Chondrocyte (in vitro differentiated cells): ENCODE data around the gene CD99. TPM values are rescaled to one million over a fixed set of nuclear protein-coding genes. Genes with fewer than 3 reads are reported as not detected.
A peak's percentile ranks its signal among the peaks of the same experiment; 100 is the strongest.

Source experiments
- DNase-seq: peaks from one replicate; pipeline ENCODE4 v3.0.0; 2021; ENCODE audit warnings: mixed read lengths, low spot score
- H3K27ac Mint-ChIP-seq: one replicate; pipeline ENCODE4 v1.8.0; 2021; ENCODE audit warnings: mild to moderate bottlenecking, moderate library complexity, mixed read lengths; ENCODE audit not compliant: unreplicated experiment
- H3K27me3 Mint-ChIP-seq: 2 replicates; pipeline ENCODE4 v1.8.0; 2021; ENCODE audit warnings: low read depth, mixed read lengths
- H3K36me3 Mint-ChIP-seq: 2 replicates; pipeline ENCODE4 v1.8.0; 2021; ENCODE audit warnings: low read depth, mixed read lengths
- H3K4me1 Mint-ChIP-seq: 2 replicates; pipeline ENCODE4 v1.8.0; 2021; ENCODE audit warnings: low read depth, mild to moderate bottlenecking, mixed read lengths
- H3K4me3 Mint-ChIP-seq: one replicate; pipeline ENCODE4 v1.8.0; 2021; ENCODE audit warnings: mild to moderate bottlenecking, moderate library complexity, mixed read lengths; ENCODE audit not compliant: unreplicated experiment
- H3K9me3 Mint-ChIP-seq: 2 replicates; pipeline ENCODE4 v1.8.0; 2021; ENCODE audit warnings: low read depth, mixed read lengths
- long read RNA-seq: library from polyadenylated mRNA; stranded (forward); transcript quantifications from one replicate; pipeline ENCODE4 v2.0.0, GENCODE V29; 2021
- total RNA-seq: library from RNA; stranded (reverse); gene quantifications from 3 replicates; pipeline ENCODE4 v1.2.1, GENCODE V29; 2021
- TF ChIP-seq, protein P1 (sequence below): fragments of 200-600 bp; sonication (generic); IDR thresholded peaks from 2 replicates; pipeline ENCODE4 v1.5.0; 2021; ENCODE audit warnings: antibody characterized with exemption, mild to moderate bottlenecking, moderate library complexity

Gene CD99, protein sequence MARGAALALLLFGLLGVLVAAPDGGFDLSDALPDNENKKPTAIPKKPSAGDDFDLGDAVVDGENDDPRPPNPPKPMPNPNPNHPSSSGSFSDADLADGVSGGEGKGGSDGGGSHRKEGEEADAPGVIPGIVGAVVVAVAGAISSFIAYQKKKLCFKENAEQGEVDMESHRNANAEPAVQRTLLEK
- 381 to 570 TPM (median 560 TPM) in 3 replicates for total RNA-seq
- long read RNA-seq, transcript CD99-204 (9 exons, 892 nt): minor isoform, 16 of 771 reads
- long read RNA-seq, transcript CD99-208 (9 exons, 842 nt): minor isoform, 7 of 771 reads
- long read RNA-seq, transcript CD99-212 (10 exons, 1,089 nt): minor isoform, 76 of 771 reads
- long read RNA-seq, transcript CD99-205 (10 exons, 1,291 nt): major isoform, 594 of 771 reads
- long read RNA-seq, partial matches to known transcripts: 21 of 771 reads
- long read RNA-seq, other reads (novel, unspliced or antisense): 56 of 771 reads

DNA sequence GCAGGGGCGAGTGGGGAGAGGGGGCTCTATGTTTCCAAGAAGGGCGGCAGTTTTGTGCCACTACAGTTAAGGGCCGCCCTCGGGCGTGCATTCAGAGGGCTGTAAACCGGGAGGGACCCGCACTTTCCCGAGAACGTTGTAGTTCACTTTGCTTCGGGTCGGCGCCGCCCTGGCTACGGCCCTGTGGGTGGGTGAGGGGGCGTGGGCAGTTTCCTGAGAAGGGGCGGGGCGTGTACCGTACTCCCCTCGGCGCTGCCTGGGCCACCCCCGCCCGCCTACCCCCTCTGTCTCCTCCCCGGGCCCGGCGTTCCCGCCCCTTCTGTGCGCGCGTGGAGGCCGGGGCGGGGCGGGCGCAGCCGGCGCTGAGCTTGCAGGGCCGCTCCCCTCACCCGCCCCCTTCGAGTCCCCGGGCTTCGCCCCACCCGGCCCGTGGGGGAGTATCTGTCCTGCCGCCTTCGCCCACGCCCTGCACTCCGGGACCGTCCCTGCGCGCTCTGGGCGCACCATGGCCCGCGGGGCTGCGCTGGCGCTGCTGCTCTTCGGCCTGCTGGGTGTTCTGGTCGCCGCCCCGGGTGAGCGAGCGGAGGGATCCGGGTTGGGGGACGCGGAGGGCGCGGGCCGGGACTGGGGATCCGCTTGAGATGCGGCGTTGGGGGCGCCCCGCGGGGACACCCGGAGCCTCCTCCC is at the start of gene CD99:
Gene CD99 (plus strand): TSS at position 440 of the 687 bp plus-strand sequence. CDS start 66 bp downstream, at position 506.
- DNase-seq: peak; percentile 94
- no peaks in the 10 kb centered on the region for H3K27me3 Mint-ChIP-seq
- TF ChIP-seq, protein P1, sequence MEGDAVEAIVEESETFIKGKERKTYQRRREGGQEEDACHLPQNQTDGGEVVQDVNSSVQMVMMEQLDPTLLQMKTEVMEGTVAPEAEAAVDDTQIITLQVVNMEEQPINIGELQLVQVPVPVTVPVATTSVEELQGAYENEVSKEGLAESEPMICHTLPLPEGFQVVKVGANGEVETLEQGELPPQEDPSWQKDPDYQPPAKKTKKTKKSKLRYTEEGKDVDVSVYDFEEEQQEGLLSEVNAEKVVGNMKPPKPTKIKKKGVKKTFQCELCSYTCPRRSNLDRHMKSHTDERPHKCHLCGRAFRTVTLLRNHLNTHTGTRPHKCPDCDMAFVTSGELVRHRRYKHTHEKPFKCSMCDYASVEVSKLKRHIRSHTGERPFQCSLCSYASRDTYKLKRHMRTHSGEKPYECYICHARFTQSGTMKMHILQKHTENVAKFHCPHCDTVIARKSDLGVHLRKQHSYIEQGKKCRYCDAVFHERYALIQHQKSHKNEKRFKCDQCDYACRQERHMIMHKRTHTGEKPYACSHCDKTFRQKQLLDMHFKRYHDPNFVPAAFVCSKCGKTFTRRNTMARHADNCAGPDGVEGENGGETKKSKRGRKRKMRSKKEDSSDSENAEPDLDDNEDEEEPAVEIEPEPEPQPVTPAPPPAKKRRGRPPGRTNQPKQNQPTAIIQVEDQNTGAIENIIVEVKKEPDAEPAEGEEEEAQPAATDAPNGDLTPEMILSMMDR: no peak
- peak within 1 kb of the TSS; percentile 90 for H3K27ac Mint-ChIP-seq
- no peaks in the 10 kb centered on the region for H3K36me3 Mint-ChIP-seq
- H3K9me3 Mint-ChIP-seq: no peaks in the 10 kb centered on the region
- peak within 1 kb of the TSS; percentile 92 for H3K4me3 Mint-ChIP-seq
- peaks cover 41% of the 10 kb centered on the region for H3K4me1 Mint-ChIP-seq

DNA sequence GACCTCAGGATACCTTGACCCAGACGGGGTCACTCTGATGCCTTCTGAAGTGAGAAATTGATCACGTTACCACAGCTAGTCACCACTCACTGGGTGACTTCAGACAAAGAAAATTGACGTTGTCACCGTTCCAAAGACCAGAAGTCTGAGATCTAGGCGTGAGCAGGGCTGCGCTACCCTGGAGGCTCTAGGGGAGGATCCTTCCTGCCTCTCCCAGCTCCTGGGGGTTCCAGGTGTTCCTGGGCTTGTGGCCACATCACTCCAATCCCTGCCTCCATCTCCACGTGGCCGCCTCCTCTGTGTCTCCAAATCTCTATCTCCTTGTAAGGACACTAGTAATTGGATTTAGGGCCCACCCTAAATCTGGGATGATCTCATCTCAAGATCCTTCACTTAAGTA is 48.9 kb upstream of the CD99 start:
- H3K4me1 Mint-ChIP-seq: no peaks in the 10 kb centered on the region
- no peak overlapping the region for H3K4me3 Mint-ChIP-seq
- no peak overlapping the region for H3K27ac Mint-ChIP-seq
- H3K36me3 Mint-ChIP-seq: peaks cover 7% of the 10 kb centered on the region
- no peak for DNase-seq
- H3K27me3 Mint-ChIP-seq: no peaks in the 10 kb centered on the region
- TF ChIP-seq, protein P1: no peak
- H3K9me3 Mint-ChIP-seq: no peaks in the 10 kb centered on the region

GRCh38 chrX:2642791-2643190 is 48.3 kb upstream of the CD99 start:
- Mint-ChIP-seq H3K27me3 (no peaks in the 10 kb centered on the region), H3K4me1 (no peaks in the 10 kb centered on the region), H3K9me3 (no peaks in the 10 kb centered on the region), H3K36me3 (peaks cover 9% of the 10 kb centered on the region), H3K4me3 (no peak overlapping the region), H3K27ac (no peak overlapping the region)
- TF ChIP-seq, protein P1: no peak
- no peak for DNase-seq

DNA sequence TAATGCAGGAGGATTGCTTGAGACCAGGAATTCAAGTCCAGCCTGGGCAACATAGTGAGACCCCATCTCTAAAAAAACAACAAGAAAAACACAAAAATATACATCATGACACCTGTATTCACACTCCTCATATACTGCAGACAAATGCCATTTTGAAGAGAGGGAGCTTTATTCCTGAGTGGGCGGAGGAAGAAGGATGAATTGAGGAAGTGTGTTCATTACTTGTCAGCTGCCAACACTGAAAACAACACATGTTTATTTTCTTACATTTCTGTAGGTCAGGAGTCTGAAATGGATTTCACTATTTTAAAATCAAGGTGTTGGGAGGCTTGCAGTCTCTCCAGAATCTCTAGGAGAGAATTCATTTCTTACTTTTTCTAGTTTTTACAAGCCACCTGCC is 47.2 kb upstream of the CD99 start:
- TF ChIP-seq, protein P1: no peak
- H3K4me1 Mint-ChIP-seq: no peaks in the 10 kb centered on the region
- no peak for DNase-seq
- H3K9me3 Mint-ChIP-seq: no peaks in the 10 kb centered on the region
- H3K4me3 Mint-ChIP-seq: no peak overlapping the region
- no peak overlapping the region for H3K27ac Mint-ChIP-seq
- H3K27me3 Mint-ChIP-seq: no peaks in the 10 kb centered on the region
- H3K36me3 Mint-ChIP-seq: peaks cover 11% of the 10 kb centered on the region

DNA sequence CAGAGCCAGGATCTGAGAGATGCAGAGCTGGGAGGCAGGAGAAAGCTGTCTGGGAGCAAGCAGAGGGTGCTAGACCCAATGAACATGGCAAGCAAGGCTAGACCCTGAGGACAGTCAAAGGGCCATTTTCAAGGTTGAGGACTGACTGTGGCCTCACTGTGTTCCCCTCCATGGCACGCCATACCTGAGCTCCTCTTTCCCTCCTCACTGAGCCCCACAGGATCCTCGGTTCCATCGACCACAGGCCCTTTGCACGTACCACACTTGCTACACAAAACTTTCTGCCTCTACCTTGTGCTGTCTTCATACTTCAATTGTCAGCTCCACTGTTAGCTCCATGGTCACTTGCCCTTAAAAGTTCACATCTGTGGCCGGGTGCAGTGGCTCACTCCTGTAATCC is 45.5 kb upstream of the CD99 start:
- TF ChIP-seq, protein P1: no peak
- Mint-ChIP-seq H3K4me1 (peaks cover under 1% of the 10 kb centered on the region), H3K36me3 (peaks cover 4% of the 10 kb centered on the region), H3K27ac (no peak overlapping the region), H3K9me3 (no peaks in the 10 kb centered on the region), H3K4me3 (no peak overlapping the region), H3K27me3 (no peaks in the 10 kb centered on the region)
- DNase-seq: no peak
